Gastrocnemius medialis (tissue), 4 donors: Measurements from ENCODE around the gene THOC5.

Source experiments
- CTCF ChIP-seq, 5 experiments: fragments of 450-650 bp in 3 of 5; fragments of 200-600 bp in 2 of 5; sonication (generic) in 2 of 5; IDR thresholded peaks in 4 of 5; conservative IDR thresholded peaks in 1 of 5; 1 replicate in 4 of 5; 2 replicates in 1 of 5; pipeline ENCODE4 v1.5.1; 2016 to 2019; ENCODE audit warnings: antibody characterized with exemption in 5 of 5, mild to moderate bottlenecking in 3 of 5, moderate library complexity in 3 of 5
- POLR2A ChIP-seq, 2 donors: fragments of 450-650 bp; IDR thresholded peaks; one replicate each; pipeline ENCODE4 v1.6.1; 2017; ENCODE audit warnings: antibody characterized with exemption in 2 of 2, mild to moderate bottlenecking in 2 of 2, moderate library complexity in 2 of 2

DNA sequence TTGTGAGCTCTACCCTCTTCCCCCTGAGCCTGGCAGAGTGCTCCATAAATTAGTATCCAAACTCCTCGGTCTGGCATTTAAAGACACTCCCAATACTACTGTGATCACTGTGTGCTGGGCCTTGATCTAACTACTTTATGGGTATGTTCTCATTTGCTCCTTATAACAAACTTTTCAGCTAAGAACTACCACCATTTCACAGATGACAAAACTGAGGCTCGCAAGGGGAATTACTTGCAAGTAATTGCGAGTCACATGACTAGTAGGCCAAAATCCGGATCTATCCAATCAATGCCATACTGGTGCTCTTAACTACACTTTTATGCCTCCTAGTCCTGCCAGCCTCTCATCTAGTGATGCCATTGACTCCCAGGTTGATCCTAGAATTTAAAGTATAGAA lies 3.6 kb downstream of the THOC5 start:
- no peak for TF ChIP-seq POLR2A (IDR thresholded peaks at IDR 0.05)
- TF ChIP-seq CTCF (IDR thresholded peaks at IDR 0.05 in 4 of 5, conservative IDR thresholded peaks at IDR 0.05 in 1 of 5), result no peak
